PC-9 (cell line): ENCODE results near the gene TLE3. TPM values are rescaled to one million over a fixed set of nuclear protein-coding genes. Genes with fewer than 3 reads are reported as not detected.

Experiments
- BruUV-seq: library from RNA; stranded (reverse); fragments of 400-500 nt; replicated peaks from 2 replicates; lab custom pipeline; 2021; lab: Mats Ljungman, UMichigan
- CTCF ChIA-PET: fragments of 300-600 bp; sonication (Branson Sonifier 250); formaldehyde crosslinking; loops from one replicate; lab custom pipeline; 2022; ENCODE audit warnings: antibody characterized with exemption; lab: Charles Lee
- POLR2A ChIA-PET: fragments of 300-600 bp; sonication (Branson Sonifier 250); formaldehyde crosslinking; loops from one replicate; lab custom pipeline; 2022; ENCODE audit warnings: antibody characterized with exemption; ENCODE audit not compliant: unreplicated experiment; lab: Charles Lee
- DNase-seq, 2 experiments: peaks; one replicate each; pipeline versions ENCODE4 v3.0.0 to v3.0.0-alpha.2; 2015 to 2022; ENCODE audit warnings: mixed read lengths in 1 of 2
- H2AFZ ChIP-seq: fragments of 200-600 bp; sonication (generic); 2 replicates; pipeline ENCODE4 v1.8.1; 2017; ENCODE audit warnings: antibody characterized with exemption
- H3F3A ChIP-seq: fragments of 200-600 bp; sonication (generic); 2 replicates; pipeline ENCODE4 v1.8.1; 2017; ENCODE audit warnings: antibody characterized with exemption, mild to moderate bottlenecking, low read depth; ENCODE audit not compliant: insufficient read depth
- H3K27ac ChIP-seq: fragments of 200-600 bp; sonication (generic); 2 replicates; pipeline ENCODE4 v1.6.1; 2016; ENCODE audit warnings: mixed run types
- H3K27me3 ChIP-seq: fragments of 200-600 bp; sonication (generic); 2 replicates; pipeline ENCODE4 v1.6.1; 2016; ENCODE audit warnings: low read depth, mixed run types; ENCODE audit not compliant: insufficient read depth
- H3K36me3 ChIP-seq: fragments of 200-600 bp; sonication (generic); 2 replicates; pipeline ENCODE4 v1.6.1; 2016; ENCODE audit warnings: low read depth, mixed run types
- H3K4me1 ChIP-seq: fragments of 200-600 bp; sonication (generic); replicated peaks from 2 replicates; pipeline ENCODE4 v1.6.1; 2016; ENCODE audit warnings: mixed run types; ENCODE audit not compliant: insufficient read depth
- H3K4me2 ChIP-seq: fragments of 200-600 bp; sonication (generic); 2 replicates; pipeline ENCODE4 v1.6.1; 2017; ENCODE audit warnings: mixed run types
- H3K4me3 ChIP-seq: fragments of 200-600 bp; sonication (generic); 2 replicates; pipeline ENCODE4 v1.6.1; 2016; ENCODE audit warnings: mixed run types
- H3K79me2 ChIP-seq: fragments of 200-600 bp; sonication (generic); 2 replicates; pipeline ENCODE4 v1.6.1; 2017; ENCODE audit warnings: low read depth, mixed run types
- H3K9me2 ChIP-seq: fragments of 200-600 bp; sonication (generic); 2 replicates; pipeline ENCODE4 v1.8.1; 2017; ENCODE audit warnings: mild to moderate bottlenecking; ENCODE audit not compliant: insufficient read depth
- H3K9me3 ChIP-seq: fragments of 200-600 bp; sonication (generic); 2 replicates; pipeline ENCODE4 v1.8.1; 2016; ENCODE audit warnings: low read depth; ENCODE audit not compliant: insufficient read depth
- H4K20me1 ChIP-seq: fragments of 200-600 bp; sonication (generic); 2 replicates; pipeline ENCODE4 v1.8.1; 2017; ENCODE audit not compliant: insufficient read depth
- CTCF ChIP-seq: fragments of 200-600 bp; sonication (generic); conservative IDR thresholded peaks from 2 replicates; pipeline ENCODE4 v1.6.1; 2017; ENCODE audit warnings: mixed run types, antibody characterized with exemption, mild to moderate bottlenecking, moderate library complexity
- EZH2 ChIP-seq: fragments of 200-600 bp; sonication (generic); IDR thresholded peaks from 2 replicates; pipeline ENCODE4 v1.8.0; 2017; ENCODE audit warnings: antibody characterized with exemption, low read depth
- intact Hi-C: fragments of 100-400 bp; cut with micrococcal nuclease; formaldehyde crosslinking; loops from one replicate; pipeline ENCODE4 v1.10.0; 2022; ENCODE audit not compliant: unreplicated experiment
- total RNA-seq: library from RNA; stranded (reverse); gene quantifications from 2 replicates; pipeline ENCODE4 v1.2.3, GENCODE V29; 2021

Gene TLE3
- total RNA-seq, 1 experiment from 2014 or later = 51.3 TPM

DNA sequence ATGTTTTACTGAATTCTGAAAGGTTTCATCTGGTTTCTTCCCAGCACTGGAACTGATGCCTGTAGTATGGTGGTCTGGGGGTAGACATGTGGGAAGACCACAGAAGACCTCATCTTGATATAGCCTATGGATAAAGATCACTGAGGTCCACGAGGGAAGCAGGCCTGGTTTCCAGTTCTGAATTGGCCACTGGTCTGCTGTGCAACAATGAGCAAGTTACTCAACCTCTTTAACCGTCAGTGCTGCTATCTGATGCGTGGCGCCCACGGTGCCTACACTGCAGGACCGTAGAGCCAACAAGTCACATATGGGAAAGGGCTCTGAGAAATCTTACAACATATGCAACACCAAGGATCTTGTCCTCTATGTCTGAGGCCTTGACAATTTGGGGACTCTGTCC, 13.3 kb downstream of the TLE3 start:
- TF ChIP-seq EZH2 (no peak), CTCF (no peak)
- H2AFZ ChIP-seq = no peak overlapping the region
- intact Hi-C loops = no loop called here
- H3K4me2 ChIP-seq = no peak overlapping the region
- H3F3A ChIP-seq = no peaks in the 10 kb centered on the region
- H4K20me1 ChIP-seq = peaks cover 72% of the 10 kb centered on the region
- no peak overlapping the region for H3K4me3 ChIP-seq
- H3K79me2 ChIP-seq = peaks cover 31% of the 10 kb centered on the region
- H3K9me3 ChIP-seq = no peaks in the 10 kb centered on the region
- DNase-seq = no peak
- ChIA-PET POLR2A (no interaction called here), CTCF (no interaction called here)
- no TSS peak for BruUV-seq
- no peaks in the 10 kb centered on the region for H3K4me1 ChIP-seq
- H3K27ac ChIP-seq = no peak overlapping the region
- no peaks in the 10 kb centered on the region for H3K9me2 ChIP-seq
- H3K27me3 ChIP-seq = no peaks in the 10 kb centered on the region
- peaks cover 17% of the 10 kb centered on the region; the same call in 1 of the 2 replicates for H3K36me3 ChIP-seq

- no peak for DNase-seq
- Histone ChIP-seq H3F3A (no peaks in the 10 kb centered on the region), H3K4me3 (no peak overlapping the region), H3K27ac (no peak overlapping the region), H3K79me2 (peaks cover 25% of the 10 kb centered on the region), H2AFZ (no peak overlapping the region), H3K4me1 (no peaks in the 10 kb centered on the region), H3K27me3 (no peaks in the 10 kb centered on the region), H3K9me3 (no peaks in the 10 kb centered on the region), H4K20me1 (peaks cover 68% of the 10 kb centered on the region), H3K9me2 (no peaks in the 10 kb centered on the region), H3K4me2 (no peak overlapping the region), H3K36me3 (peaks cover 17% of the 10 kb centered on the region; the same call in 1 of the 2 replicates)
- TF ChIP-seq EZH2 (no peak), CTCF (no peak)
- intact Hi-C loops = no loop called here
- no TSS peak for BruUV-seq
- CTCF ChIA-PET = no interaction called here
- POLR2A ChIA-PET = no interaction called here
Measured at GRCh38 chr15:70083946-70084345, 13.8 kb downstream of the TLE3 start.

DNA sequence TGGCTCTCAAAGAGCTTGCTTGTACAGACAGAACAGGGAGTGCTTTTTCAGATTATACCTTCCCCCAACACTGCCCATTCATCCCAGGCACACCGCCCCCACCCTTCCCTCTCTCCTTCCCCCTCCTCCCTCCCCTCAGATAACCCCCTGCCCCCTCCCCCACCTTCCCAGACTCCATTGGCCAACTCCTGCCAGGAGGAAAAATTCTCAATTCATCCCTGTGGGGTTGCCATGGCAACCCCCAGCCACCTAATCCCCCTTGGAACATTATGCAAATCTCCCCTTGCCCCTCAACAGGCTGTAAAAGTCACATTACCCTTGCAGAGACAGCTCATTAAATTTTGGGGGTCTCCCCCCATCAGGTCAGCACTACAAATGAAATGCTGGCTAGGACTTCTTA, 14.3 kb downstream of the TLE3 start:
- no peaks in the 10 kb centered on the region for H3K9me2 ChIP-seq
- H4K20me1 ChIP-seq = peaks cover 72% of the 10 kb centered on the region
- H3K27me3 ChIP-seq = no peaks in the 10 kb centered on the region
- ChIA-PET CTCF (no interaction called here), POLR2A (no interaction called here)
- H3K4me2 ChIP-seq = no peak overlapping the region
- H3K4me3 ChIP-seq = no peak overlapping the region
- H3K36me3 ChIP-seq = peaks cover 17% of the 10 kb centered on the region; the same call in 1 of the 2 replicates
- no TSS peak for BruUV-seq
- DNase-seq = no peak
- H3K79me2 ChIP-seq = peaks cover 23% of the 10 kb centered on the region; the same call in 1 of the 2 replicates
- H3K4me1 ChIP-seq = no peaks in the 10 kb centered on the region
- H3K27ac ChIP-seq = no peak overlapping the region
- H3K9me3 ChIP-seq = no peaks in the 10 kb centered on the region
- no peak for TF ChIP-seq CTCF
- intact Hi-C loops = no loop called here
- H3F3A ChIP-seq = no peaks in the 10 kb centered on the region
- no peak overlapping the region for H2AFZ ChIP-seq
